Limb (tissue), 2 donors: ENCODE measurements around the gene ARHGEF18.
"Not testable (repeated sequence)": the region's sequence is repeated elsewhere in the genome, so short reads cannot be mapped to it uniquely, and the experiment has no call there.

ENCODE experiments used
- DNase-seq, 2 donors: peaks; one replicate each; pipeline ENCODE4 v3.0.0-alpha.2; 2016; ENCODE audit errors: extremely low spot score in 2 of 2

ARHGEF18 gene

DNA sequence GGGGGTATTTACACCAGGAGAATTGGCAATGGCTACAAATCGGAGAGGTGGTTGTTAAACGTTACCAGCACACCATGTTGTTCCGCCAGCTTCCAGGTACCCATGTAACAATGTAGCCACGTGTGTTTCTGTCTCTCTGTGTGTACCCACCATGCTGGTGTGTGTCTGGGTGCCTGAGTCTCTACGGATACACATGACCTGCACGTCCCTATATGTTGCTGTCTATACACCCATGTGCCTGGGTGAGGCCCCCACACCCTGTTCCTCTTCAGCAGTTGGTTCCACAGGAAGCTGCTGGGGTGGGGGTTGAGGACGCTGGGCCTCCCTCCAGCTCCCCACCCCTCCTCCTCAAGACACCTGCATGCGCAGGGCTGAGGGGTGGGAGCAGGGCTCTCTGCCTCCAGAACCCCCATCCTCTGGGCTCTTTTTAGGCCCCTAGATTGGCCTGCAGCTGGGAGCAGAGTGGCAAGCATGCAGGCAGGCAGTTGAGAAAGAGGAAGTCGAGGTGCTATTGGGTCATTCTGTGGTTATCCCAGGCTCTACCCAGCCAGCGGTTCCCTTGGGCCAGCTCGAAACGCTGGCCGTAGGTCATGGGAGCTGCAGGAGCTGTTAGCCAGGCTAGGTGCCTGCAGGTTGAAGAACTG is at the start of gene ARHGEF18:
Gene ARHGEF18 (plus strand): TSS at position 351 of the 644 bp plus-strand sequence. CDS start 13,954 bp downstream, outside the sequence.
- DNase-seq: no peak

DNA sequence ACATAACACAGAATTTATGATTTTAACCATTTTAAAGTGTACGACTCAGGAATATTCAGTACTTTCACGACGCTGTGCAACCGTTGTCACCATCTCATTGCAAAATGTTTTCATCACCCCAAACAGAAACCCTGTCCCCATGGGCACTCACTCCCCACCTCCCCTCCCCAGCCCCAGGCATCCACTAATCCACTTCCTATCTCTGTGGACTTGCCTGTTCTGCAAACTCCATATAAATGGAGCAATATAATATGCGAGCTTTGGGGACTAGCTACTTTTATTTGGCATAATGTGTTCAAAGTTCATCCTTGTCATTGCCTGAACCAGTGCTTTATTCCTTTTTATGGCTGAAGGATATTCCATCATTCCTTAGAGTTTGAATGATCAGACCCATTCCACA is 47.2 kb upstream of the ARHGEF18 start:
- DNase-seq: no peak

DNA sequence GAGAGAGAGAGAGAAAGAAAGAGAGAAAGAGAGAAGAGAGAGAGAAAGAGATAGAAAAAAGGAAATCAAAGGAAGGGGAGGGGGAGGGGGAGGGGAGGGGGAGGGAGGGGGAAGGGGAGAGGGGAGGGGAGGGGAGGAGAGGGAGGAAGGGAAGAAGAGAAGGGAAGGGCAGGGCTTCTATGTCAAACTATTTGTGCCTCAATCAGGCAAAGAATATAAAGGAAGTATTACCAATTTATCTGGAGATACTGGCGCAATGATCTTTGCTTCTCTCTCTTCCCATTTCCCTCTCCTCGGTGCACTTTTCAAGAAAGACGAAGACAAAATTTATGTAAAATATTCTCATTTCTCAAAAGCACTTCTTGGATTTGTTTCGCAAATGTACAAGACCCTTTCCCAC is 45.3 kb upstream of the ARHGEF18 start:
- DNase-seq: no peak

DNA sequence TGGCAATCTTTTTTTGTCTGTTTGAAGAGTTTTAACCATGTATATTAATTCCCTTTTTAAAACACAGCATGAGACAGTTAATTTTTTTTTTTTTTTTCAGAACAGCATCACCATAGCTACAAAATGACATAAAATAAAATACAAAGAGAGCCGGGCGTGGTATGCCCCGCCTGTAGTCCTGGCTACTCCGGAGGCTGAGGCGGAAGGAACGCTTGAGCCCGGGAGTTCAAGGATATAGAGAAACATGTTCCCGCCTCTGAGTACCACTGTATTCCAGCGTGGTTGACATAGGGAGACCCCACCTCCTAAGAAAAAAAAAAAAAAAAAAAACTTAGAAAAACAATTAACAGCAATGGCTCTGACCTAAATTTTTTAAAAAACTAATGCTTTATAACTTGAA is 44.5 kb upstream of the ARHGEF18 start:
- DNase-seq: no peak

DNA sequence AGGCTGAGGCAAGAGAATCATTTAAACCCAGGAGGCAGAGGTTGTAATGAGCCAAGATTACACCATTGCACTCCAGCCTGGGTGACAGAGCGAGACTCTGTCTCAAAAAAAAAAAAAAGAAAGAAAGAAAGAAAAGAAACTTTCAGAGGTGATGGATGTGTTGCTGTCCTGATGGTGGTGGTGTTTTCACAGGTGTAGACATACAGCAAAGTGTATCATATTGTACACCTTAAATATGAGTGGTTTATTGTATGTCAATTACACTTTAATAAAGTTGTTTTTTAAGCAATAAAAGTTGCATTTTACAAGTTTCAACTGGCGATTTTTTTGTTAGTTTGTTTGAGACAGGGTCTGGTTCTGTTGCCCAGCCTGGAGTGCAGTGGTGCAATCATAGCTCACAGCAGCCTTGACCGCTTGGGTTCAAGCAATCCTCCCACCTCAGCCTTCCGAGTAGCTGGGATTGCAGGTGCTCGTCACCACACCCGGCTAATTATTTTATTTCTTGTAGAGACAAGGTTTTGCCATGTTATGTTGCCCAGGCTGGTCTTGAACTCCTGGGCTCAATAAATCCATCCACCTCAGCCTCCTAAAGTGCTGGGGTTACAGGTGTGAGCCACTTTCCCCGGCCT is 41.0 kb upstream of the ARHGEF18 start:
- DNase-seq: no peak

DNA sequence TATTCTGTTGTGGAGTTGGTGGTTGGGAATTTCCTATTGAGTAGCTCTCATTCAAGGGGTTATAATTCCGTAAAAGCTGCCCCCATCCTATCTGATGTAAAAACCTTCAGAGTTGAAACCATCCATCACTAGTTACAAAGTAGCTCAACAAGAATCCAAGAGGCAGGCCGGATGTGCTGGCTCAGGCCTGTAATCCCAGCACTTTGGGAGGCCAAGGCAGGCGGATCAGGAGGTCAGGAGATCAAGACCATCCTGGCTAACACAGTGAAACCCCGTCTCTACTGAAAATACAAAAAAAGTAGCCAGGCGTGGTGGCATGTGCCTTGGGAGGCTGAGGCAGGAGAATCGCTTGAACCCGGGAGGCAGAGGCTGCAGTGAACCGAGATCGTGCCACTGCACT is 40.4 kb upstream of the ARHGEF18 start:
- DNase-seq: not testable (repeated sequence)

DNA sequence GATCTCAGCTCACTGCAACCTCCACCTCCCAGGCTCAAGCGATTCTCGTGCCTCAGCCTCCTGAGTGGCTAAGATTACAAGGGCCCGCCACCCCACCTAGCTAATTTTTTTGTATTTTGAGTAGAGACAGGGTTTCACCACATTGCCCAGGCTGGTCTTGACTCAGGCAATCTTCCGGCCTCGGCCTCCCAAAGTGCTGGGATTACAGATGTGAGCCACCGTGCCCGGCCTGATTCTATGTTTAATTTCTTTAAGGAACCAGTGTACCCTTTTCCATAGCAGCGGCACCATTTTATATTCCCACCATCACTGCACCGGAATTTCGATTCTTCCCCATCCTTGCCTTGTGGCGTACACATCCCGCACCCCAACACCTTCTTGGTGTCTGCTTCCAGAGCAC is 36.8 kb upstream of the ARHGEF18 start:
- DNase-seq: no peak

DNA sequence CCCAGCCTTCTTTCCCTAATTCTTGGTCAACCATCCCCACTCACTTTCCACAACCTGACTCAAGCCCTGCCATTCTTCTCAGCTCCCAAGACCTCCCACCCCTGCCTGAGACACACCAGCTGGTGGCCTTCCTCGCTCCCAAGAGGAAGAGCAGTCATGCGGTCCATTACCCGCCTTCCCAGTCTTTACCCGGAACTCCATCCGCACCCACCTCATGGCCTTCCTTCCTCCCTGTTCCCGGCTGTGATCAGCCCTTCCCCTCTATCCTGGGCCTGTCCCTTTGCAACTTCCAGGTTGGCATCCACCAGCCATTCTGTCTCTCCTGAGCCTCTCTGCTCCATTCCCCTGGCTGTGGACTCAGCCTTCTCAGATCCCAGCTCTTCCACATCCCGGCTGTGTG is 35.9 kb upstream of the ARHGEF18 start:
- DNase-seq: no peak

DNA sequence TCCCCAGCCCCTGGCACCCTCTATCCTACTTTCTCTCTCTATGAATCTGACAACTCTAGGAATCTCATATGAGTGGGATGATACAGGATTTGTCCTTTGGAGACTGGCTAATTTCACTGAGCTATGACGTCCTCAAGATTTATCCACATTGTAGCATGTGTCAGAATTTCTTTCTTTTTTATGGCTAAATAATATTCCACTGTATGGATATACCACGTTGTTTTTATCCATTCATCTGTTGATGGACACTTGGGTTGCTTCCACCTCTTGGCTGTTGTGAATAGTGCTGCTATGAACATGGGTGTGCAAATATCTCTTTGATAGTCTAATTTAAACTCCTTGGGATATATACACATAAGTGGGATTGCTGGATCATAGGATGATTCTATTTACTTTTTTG is 30.6 kb upstream of the ARHGEF18 start:
- no peak for DNase-seq

DNA sequence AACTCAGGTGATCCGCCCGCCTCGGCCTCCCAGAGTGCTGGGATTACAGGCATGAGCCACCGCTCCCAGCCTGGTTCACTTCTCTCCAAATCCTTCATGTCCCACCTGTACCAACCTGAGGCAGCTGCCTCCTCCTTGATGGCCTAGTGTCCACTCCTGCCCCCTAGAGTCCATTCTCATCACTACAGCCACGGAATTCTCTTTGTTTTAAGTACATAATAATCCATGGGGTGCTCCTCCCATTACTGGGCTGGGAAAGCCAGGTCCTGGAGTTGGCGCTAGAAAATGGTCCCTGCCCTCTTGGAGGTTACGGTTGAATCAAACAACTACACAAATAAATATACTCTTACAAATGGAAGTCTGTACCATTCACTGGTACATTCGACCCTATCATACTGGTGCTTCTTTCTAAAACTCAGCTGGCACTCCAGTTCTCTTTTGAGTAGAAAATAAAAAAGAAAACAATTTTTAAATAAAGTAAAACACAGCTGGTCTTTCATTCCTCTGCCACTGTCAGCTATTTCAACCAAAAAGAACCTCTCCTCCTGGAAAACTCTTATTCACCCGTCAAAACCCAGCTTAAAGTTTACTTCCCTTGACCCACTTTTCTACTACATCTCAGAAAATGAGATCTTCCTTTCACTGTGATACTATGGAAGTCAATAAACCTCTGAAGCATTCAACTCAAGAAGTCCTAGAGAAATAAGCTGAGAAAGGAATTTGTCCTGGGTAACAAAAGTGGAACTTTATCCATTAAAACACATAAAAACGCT is 22.4 kb upstream of the ARHGEF18 start:
- no peak for DNase-seq

DNA sequence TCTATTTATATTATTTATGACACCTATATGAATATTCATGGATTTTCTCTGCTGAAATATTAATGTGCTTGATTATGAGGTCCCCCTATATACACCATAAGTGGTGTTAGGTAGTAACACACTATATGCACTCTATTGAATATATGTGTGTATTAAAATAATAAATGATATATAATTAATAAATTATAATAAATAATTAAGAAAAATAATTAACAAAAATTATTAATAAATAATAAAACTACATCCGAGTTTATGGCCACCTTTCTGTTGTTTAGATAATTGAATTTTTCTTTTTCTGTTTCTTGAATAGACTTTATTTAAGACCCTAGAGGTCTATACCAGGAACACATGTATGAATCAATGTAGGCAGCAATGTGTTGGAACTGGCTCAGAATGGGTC is 20.9 kb upstream of the ARHGEF18 start:
- no peak for DNase-seq

DNA sequence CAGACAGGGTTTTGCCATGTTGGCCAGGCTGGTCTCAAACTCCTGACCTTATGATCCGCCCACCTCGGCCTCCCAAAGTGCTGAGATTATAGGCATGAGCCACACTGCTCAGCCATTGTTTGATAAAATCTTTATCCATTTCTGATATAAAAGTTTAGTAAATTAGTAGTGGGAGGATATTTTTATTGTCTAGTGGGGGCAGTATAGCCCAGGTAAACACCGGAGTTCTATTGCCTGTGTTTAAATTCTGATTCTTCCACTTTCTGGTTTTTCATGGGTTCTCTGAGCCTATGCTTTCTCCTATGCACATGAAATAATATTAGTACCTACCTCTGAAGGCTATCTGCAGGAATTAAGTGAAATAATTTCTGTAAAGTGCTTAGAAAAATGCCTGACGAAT is 20.1 kb upstream of the ARHGEF18 start:
- DNase-seq: no peak

DNA sequence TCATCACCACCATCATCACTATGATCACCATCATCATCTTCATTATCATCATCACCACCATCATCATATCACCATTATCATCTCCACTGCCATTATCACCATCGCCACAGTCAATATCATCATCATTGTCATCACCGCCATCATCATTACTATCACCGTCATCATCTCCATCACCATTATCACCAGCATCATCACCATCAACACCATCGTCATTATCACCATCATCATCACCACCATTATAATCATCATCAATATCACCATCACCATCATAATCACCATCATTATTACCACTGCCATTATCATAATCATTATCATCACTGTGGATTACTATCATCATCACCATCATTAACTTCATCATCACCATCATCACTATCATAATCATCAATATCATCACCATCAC is 17.3 kb upstream of the ARHGEF18 start:
- DNase-seq: no peak

DNA sequence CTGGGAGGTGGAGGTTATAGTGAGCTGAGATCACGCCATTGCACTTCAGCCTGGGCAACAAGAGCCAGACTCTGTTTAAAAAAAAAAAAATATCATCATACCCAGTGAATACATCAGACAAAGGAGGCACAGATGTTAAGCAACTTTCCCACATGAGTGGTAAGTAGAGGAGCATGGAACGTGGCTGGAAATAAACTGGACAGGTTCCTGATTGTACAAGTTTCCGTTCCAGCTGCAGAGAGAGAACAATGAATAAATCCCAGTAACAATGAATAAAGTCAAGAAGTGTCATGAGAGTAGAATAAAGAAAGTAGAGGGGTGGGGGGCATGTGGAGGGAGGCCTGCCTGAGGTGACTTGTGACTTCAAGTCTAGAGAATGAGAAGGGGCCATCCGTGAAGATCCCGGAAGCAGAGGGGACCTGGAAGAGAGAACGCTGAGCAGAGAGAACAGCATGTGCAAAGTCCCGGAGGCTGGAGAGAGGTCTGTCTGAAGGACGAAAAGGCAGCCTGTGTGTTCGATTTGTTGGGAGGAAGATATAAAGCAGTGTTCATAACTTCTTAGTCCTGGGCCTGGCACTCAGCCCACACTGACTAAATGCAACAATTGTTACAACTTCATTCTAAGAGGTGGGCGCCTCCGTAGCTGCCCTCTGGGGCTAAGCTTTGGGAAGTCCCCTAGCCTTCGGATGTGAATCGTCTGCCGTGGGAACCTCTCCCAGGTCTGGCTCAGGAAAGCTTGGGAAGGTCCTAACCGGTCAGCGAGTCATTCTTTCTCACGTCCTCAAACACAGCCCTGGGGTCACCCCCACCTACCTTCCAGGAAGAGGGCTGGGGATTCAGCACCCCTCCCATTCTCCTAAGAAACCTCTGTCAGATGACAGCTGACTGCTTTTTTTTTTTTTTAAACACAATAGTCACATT is 15.3 kb upstream of the ARHGEF18 start:
- no peak for DNase-seq

DNA sequence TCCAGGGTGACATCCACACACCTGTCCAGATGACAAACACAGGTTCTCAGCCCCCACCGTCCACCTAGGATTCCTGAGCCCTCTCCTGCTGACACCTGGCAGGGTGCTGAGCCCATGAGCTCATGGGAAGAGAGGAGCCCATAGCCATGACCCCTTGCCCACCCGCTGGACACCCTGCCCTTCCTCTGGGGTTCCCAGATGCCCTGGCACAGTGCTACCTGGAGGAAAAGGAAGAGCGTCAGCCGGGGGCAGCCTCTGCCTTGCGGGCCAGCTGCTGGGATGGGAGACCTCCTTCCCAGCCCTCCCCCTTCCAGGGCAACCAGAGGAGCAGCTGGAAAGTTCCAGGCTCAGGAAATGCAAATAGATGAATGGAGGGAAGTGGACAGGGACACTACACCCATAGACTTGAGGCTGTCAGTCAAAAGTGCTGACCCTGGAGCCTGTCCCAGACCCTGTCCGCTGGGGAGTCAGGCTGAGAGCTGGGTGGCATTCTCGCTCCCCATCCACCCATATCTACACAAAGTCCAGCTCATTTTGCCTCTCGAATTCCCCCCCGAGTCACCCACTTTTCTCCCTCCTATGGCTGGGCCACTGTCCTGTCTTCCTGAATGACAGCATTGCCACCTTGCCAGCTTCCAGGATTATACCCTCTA is 12.3 kb upstream of the ARHGEF18 start:
- DNase-seq: no peak

DNA sequence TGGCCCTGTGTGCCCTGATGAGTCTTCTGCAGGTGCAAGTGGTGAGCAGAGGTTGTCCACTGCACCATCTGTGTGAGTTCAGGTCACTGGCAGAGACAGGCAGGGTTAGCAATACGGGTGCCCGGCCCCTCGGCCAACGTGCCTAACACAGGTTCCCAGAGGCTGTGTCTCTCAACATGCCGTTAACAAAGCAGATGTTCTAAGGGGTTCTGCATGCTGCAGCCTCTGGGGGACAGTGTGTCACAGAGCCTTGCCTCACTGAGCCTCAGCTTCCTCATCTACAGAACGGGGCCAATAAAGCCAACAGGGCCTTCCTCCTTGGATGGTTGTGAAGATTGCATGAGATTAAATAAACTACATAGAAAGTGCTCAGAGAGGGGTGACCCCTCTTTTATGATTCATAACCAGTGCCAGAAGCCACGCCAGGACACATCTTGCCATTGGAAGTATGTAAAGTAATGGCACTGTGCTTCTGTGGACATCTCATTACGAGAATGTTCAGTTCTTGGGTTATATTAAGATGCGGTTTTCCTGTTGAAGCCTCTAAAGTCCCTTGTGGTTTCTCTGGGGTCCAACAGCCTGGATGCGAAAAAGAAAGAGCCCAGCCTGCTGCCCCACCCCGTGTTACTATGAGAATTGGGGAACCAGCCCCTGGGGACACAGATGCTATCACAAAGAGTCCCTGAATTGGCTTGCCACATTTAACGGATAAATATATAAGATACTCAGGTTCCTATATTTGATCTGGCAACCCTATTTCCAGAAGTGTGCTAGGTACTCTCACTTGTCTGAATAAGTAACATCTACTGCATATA is 11.2 kb upstream of the ARHGEF18 start:
- no peak for DNase-seq

DNA sequence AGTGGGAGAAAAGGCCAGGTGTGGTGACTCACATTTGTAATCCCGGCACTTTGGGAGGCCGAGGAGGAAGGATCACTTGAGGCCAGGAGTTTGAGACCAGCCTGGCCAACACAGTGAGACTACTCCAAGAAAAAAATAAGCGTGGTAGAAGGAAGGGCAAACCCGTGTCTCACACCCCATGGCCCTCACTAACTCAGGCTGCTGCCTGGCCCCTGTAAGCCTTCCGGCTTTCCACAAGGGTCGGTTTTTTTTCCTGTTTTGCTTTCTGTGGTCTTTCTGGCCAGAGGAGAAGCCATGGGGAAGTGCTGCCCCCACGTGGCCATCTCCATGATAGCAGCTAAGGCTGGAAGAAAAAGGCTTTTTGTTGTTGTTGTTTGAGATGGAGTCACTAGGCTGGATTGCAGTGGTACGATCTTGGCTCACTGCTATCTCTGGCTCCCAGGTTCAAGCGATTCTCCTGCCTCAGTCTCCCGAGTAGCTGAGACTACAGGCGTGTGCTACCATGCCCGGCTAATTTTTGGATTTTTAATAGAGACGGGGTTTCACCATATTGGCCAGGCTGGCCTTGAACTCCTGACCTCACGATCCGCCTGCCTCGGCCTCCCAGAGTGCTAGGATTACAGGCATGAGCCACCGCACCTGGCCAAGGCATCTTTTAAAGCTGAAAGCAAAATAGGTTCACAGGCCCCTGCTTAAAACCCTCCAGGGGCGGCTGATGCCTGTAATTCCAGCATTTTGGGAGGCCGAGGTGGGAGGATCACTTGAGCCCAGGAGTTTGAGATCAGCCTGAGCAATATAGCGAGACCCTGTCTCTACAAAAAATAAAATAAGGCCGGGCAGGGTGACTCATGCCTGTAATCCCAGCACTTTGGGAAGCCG is 7.5 kb upstream of the ARHGEF18 start:
- peak; percentile 76 to 93 for DNase-seq

DNA sequence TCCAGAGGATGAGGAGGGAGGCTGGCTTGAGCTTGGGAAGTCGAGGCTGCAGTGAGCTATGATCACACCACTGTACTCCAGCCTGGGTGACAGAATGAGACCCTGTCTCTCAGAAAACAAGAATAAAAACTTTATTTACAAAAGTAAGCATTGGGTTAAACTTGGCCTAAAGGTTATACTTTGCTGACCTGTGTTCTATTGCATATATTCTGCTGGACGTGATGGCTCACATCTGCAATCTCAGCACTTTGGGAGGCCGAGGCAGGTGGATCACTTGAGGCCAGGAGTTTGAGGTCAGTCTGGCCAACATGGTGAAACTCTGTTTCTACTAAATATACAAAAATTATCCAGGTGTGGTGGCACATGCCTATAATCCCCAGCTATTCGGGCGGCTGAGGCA is 6.6 kb upstream of the ARHGEF18 start:
- no peak for DNase-seq

DNA sequence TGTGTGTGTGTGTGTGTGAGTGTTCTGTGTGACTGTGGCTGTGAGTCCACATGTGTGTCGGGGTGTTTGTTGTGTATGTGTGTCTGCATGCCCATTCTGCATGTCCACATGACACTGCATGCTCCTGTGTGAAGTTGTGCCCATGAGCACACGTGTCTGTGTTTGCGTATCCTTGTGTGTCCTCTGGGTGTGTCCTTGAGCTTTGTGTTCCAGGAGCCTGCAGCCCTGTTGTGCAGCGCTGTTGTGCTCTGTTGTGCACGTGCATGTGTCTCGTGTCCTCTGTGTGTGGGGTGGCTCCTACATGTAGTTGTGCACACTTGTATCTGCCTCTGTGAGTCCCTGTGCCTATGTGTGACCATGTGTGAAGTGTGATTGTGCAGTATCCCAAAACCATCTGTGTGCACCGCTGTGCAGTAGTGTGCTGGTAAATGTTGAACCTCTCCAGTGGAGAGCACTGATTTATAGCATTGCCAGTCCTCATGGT is 2.2 kb upstream of the ARHGEF18 start:
- DNase-seq: no peak
